ENCODE measurements around the gene ATP11B.
"Not testable (repeated sequence)": the region's sequence is repeated elsewhere in the genome, so short reads cannot be mapped to it uniquely, and the experiment has no call there.

Gene ATP11B

DNA sequence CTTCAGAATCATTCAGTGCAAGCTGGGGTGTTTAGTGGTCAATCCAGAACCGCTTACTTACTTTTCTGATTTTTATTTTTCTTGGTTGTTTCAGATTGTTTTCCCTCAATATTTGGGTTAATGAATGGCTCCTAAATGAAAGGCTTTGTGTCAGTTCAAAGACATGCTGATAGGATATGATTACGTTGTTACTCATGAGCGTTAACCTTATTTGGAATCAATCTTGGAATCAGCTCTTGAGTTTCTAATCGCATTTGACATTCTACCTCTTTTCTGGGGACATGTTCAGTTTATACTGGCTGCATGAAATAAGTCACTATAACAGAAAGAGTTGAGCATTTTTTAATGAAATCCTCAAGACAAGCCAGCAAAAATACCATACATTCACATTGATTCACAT is 50.2 kb downstream of the ATP11B start:
- Mint-ChIP-seq H3K4me3 (no peak overlapping the region), H3K9me3 (no peaks in the 10 kb centered on the region), H3K36me3 (ENCODE audit: low read depth) (peaks cover 70% of the 10 kb centered on the region), H3K27me3 (no peaks in the 10 kb centered on the region), H3K27ac (no peak overlapping the region), H3K4me1 (ENCODE audit: low read depth) (no peaks in the 10 kb centered on the region)

DNA sequence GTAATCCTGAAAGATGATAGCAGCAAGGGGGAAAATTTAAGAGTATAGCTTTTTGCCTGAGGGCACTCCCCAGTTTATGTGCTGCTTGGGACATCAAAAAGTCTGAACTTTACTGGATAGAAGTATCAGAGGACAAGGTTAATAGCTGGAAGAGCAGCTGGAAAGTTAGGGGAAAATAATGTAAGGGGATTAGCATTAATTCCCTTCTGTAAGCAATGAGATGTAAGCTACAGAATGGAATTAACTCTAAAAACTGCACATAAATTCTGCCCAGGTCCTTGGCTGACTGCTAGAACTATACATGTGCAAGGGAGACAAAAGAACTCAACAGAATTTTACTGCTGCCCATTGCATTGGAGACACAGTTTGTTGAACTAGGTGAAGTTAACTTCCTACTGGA is 55.6 kb downstream of the ATP11B start:
- H3K27me3 Mint-ChIP-seq = no peaks in the 10 kb centered on the region
- no peak overlapping the region for H3K4me3 Mint-ChIP-seq
- H3K9me3 Mint-ChIP-seq = no peaks in the 10 kb centered on the region
- H3K4me1 Mint-ChIP-seq (ENCODE audit: low read depth) = no peaks in the 10 kb centered on the region
- peak overlapping the region; percentile 36 for H3K27ac Mint-ChIP-seq
- peaks cover 68% of the 10 kb centered on the region for H3K36me3 Mint-ChIP-seq (ENCODE audit: low read depth)

DNA sequence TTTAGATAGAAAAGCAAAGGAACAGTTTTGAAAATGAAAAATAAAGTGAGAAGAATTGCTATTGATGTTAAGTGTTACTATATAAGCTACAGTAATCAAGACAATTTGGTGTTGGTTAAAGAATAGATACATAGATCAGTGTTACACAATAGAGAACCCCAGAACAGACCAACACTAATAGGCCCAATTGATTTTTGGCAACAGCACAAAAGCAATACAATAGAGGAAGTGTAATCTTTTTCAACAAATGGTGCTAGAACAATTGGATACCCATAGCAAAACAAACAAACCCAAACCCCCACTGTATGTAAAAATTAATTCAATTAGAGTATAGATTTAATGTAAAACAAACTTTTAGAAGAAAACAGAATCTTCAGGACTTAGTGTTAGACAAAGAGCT is 61.8 kb downstream of the ATP11B start:
- H3K27ac Mint-ChIP-seq = no peak overlapping the region
- H3K36me3 Mint-ChIP-seq (ENCODE audit: low read depth) = peaks cover 42% of the 10 kb centered on the region
- H3K4me1 Mint-ChIP-seq (ENCODE audit: low read depth) = no peaks in the 10 kb centered on the region
- H3K4me3 Mint-ChIP-seq = no peak overlapping the region
- H3K9me3 Mint-ChIP-seq = no peaks in the 10 kb centered on the region
- no peaks in the 10 kb centered on the region for H3K27me3 Mint-ChIP-seq

DNA sequence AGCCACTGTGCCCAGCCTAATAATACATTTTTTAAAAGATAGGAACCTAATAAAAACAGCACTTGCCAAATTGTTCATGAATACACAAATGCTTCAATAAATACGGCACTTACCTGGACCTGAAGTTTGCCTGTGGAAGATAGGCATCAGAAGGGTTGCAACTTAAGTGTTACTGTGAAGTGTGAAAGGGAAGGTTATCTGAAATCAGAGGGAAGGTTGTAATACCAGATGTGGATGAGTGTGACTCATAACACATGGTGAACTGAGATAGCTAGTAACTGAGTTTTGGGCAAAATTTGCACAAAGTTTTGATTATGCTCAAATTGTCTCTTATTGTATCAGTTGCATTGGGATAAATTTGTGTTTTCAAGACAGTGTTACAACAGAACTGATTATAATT is 68.0 kb downstream of the ATP11B start:
- Mint-ChIP-seq H3K4me3 (no peak overlapping the region), H3K27ac (no peak overlapping the region), H3K27me3 (no peaks in the 10 kb centered on the region), H3K36me3 (ENCODE audit: low read depth) (peaks cover 51% of the 10 kb centered on the region), H3K4me1 (ENCODE audit: low read depth) (peaks cover 19% of the 10 kb centered on the region), H3K9me3 (no peaks in the 10 kb centered on the region)

DNA sequence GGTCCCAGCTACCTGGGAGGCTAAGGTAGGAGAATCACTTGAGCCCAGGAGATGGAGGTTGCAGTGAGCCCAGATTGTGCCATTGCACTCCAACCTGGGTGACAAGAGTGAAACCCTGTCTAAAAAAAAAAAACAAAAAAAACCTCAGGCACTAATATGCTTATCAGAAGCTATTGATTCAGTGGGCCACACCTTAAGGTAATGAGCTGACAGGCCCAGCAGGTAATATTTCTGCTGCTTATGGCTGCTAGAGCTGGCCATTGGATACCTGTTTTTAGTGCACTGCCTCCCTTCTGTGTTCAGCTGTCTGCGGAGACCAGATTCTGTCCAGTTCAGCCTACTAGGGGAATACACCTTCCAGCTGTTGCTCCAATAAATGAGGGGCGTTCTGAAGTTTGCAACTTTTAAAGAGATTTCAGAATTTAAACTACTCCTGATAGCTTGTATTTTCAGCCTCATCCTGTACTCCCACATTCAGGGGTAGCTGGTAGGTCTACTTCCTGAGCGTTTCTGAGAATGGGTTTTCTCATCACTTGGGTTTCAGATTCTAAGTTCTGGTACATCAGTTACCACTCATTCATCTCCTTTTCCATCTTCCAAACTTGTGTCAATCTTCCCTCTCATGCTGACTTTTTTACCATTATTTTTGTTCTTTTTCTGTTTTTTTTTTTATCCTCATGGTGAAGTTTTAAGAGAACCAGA is 69.0 kb downstream of the ATP11B start:
- Mint-ChIP-seq H3K4me3 (no peak overlapping the region), H3K9me3 (no peaks in the 10 kb centered on the region), H3K27ac (peak overlapping the region; percentile 81), H3K27me3 (no peaks in the 10 kb centered on the region), H3K4me1 (ENCODE audit: low read depth) (peaks cover 19% of the 10 kb centered on the region), H3K36me3 (ENCODE audit: low read depth) (peaks cover 48% of the 10 kb centered on the region)

DNA sequence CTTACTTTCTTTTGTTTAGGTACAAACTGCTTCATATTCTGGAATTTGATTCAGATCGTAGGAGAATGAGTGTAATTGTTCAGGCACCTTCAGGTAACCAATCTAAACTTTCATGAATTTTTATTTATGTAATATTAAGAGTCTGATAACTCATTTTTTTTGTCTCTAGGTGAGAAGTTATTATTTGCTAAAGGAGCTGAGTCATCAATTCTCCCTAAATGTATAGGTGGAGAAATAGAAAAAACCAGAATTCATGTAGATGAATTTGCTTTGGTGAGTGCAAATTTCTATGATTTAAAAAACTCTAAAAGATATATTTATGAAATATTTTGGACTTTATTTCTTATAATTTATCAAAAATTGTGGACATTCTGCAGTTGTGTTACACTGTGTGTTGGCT is 75.8 kb downstream of the ATP11B start:
- Mint-ChIP-seq H3K4me3 (no peak overlapping the region), H3K36me3 (ENCODE audit: low read depth) (peaks cover 50% of the 10 kb centered on the region), H3K27me3 (no peaks in the 10 kb centered on the region), H3K4me1 (ENCODE audit: low read depth) (no peaks in the 10 kb centered on the region), H3K9me3 (no peaks in the 10 kb centered on the region), H3K27ac (no peak overlapping the region)

DNA sequence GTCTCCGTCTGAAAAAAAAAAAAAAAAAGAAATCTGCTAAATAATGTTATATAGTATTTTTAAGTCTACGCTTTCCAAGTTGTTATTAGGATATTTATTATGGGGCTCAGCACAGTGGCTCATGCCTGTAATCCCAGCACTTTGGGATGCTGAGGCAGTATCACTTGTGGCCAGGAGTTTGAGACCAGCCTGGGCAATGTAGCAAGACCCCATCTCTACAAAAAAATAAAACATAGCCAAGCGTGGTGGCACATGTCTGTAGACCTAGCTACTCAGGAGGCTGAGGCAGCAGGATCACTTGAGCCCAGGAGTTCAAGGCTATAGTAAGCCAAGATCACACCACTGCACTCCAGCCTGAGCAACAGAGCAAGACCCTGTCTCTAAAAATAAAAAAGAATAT is 77.6 kb downstream of the ATP11B start:
- not testable (repeated sequence) for H3K4me1 Mint-ChIP-seq (ENCODE audit: low read depth); H3K4me3 Mint-ChIP-seq; H3K27ac Mint-ChIP-seq; H3K27me3 Mint-ChIP-seq; H3K9me3 Mint-ChIP-seq
- H3K36me3 Mint-ChIP-seq (ENCODE audit: low read depth) = peaks cover 50% of the 10 kb centered on the region

DNA sequence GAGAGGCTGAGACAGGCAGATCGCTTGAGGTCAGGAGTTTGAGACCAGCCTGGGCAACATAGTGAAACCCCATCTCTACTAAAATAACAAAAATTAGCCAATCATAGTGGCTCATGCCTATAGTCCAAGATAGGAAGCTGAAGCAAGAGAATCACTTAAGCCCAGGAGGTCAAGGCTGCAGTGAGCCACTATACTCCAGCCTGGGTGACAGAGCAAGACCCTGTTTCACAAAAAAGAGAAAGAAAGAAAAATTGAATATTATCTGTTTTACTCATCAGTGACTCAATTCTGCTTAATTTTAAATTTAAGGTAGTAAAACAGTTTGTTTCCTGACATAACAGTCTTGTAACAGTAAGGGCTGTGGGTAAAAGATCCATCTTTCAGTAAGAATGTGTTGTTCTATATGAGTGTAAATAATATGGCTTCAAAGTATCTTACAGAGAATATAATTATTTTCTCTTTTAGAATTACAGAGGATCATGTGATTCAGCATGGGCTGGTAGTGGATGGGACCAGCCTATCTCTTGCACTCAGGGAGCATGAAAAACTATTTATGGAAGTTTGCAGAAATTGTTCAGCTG is 85.8 kb downstream of the ATP11B start:
- peaks cover 39% of the 10 kb centered on the region for H3K36me3 Mint-ChIP-seq (ENCODE audit: low read depth)
- H3K27ac Mint-ChIP-seq = no peak overlapping the region
- H3K4me3 Mint-ChIP-seq = no peak overlapping the region
- H3K4me1 Mint-ChIP-seq (ENCODE audit: low read depth) = no peaks in the 10 kb centered on the region
- H3K9me3 Mint-ChIP-seq = no peaks in the 10 kb centered on the region
- H3K27me3 Mint-ChIP-seq = no peaks in the 10 kb centered on the region

DNA sequence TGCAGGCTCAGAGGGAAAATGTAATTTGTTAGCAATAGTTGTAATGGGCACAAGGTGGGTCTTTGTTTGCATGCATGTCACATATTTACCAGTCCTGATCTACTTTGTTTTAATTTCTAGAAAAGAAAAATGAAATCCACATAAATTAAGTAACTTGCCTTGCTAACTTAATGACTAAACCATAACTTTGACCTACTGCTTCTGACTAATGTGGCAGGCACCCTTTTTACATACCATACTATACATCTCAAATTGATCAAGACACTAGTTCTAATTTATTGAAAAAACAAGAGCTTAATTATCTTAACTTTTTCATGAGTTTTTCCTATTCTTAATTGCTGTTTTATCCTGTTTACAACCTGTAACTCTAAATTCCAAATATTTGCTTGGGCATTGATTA is 93.2 kb downstream of the ATP11B start:
- H3K4me1 Mint-ChIP-seq (ENCODE audit: low read depth) = no peaks in the 10 kb centered on the region
- no peak overlapping the region for H3K27ac Mint-ChIP-seq
- no peaks in the 10 kb centered on the region for H3K27me3 Mint-ChIP-seq
- no peak overlapping the region for H3K4me3 Mint-ChIP-seq
- no peaks in the 10 kb centered on the region for H3K9me3 Mint-ChIP-seq
- peaks cover 54% of the 10 kb centered on the region for H3K36me3 Mint-ChIP-seq (ENCODE audit: low read depth)

DNA sequence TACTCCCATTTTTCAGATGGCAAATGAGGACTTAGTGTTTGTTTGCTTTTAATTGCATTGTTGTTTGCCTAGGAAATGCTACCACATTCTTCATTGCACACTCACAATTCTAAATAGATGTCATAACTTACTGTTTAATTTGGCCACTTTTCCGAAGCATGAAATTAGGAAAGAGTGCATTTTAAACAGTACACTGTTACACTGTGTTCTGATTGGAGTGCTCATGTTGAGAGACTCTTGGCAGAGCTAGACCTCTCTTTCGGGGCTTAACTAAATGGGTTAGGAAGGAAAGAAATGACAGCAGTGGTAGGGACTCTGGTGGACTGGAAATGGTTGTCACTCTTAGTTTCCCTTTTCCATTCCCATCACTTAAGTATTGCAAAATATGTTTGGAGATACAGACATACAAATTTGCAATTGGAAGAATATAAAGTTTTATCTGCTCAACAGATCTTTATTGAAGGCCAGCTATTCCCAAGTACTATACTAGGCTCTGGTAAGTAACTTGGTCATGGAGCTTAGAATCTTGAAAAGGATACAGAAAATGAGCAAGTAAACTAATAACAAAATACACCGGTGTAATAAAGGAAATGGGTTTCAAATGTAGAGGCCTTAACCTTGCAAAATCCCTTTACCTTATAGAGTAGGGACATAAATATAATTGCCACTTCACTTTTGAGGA is 96.8 kb downstream of the ATP11B start:
- H3K27me3 Mint-ChIP-seq = no peaks in the 10 kb centered on the region
- H3K27ac Mint-ChIP-seq = no peak overlapping the region
- H3K4me1 Mint-ChIP-seq (ENCODE audit: low read depth) = no peaks in the 10 kb centered on the region
- H3K9me3 Mint-ChIP-seq = no peaks in the 10 kb centered on the region
- H3K36me3 Mint-ChIP-seq (ENCODE audit: low read depth) = peaks cover 61% of the 10 kb centered on the region
- H3K4me3 Mint-ChIP-seq = no peak overlapping the region

DNA sequence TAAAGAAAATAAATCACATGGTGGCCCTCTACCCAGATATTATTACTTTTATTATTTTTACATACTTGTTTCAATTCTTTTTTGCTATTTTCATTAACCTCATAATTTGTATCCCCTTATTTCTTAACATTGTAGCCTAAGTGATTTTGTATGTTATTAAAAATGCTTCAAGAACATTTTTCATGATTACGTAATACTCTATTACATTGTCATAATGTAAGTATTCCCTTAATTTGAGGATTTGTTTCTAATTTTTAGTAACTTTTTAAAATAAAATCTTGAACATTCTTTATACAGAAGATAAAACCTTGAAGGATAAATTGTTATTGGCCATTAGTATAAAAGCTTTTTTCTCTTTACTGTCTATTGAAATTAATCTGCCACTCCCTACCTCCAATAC is 98.1 kb downstream of the ATP11B start:
- no peaks in the 10 kb centered on the region for H3K9me3 Mint-ChIP-seq
- no peak overlapping the region for H3K4me3 Mint-ChIP-seq
- H3K4me1 Mint-ChIP-seq (ENCODE audit: low read depth) = no peaks in the 10 kb centered on the region
- H3K36me3 Mint-ChIP-seq (ENCODE audit: low read depth) = peaks cover 50% of the 10 kb centered on the region
- no peaks in the 10 kb centered on the region for H3K27me3 Mint-ChIP-seq
- no peak overlapping the region for H3K27ac Mint-ChIP-seq

DNA sequence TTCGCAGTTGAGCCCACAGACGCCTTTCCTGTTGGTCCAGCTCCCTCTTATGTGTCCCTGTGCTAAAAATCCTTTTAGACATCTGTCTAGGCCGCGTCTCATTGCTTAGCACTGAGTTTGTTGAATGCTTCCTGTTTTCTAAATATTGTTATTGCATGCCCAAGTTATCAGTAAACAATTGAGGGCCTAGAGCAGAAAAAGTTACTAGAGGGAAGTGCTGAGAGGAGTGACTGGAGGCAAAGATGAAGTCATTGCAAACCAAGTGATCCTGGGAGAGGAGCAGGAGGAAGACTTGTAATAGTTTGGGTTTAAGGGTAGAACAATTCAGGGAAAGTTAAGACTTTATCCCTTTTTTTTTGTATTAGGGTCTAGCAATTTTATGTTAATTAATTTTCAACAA is 98.9 kb downstream of the ATP11B start:
- Mint-ChIP-seq H3K9me3 (no peaks in the 10 kb centered on the region), H3K27ac (no peak overlapping the region), H3K4me3 (no peak overlapping the region), H3K36me3 (ENCODE audit: low read depth) (peaks cover 50% of the 10 kb centered on the region), H3K4me1 (ENCODE audit: low read depth) (no peaks in the 10 kb centered on the region), H3K27me3 (no peaks in the 10 kb centered on the region)

DNA sequence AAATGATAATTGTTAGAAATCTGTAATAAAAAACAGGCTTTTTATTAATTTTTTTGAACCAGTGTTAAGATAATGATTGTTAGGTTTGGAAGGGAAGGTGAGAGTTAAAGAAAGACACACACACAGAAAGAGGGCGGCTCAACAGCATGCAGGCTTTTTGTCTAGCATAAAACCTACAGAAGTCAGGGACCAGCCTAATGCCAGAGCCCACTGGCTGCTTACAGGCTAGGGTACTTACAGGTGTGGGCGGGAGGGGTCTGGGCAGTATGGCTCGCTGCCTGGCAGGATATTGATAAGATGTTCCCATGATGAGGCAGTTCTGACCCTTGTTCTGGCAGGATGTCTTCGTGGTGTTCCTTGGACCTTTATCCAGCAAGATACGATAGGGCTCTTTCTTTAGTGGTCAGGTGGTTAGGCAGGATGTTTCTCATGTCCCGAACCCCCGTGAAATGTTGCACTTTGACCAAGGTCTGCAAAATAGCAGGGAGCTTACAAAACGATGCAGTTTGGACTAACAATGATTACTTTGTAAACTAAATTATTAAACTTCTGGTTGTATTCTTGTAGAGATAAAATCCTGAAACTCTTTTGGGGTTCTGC is 102.3 kb downstream of the ATP11B start:
- peaks cover 51% of the 10 kb centered on the region for H3K36me3 Mint-ChIP-seq (ENCODE audit: low read depth)

DNA sequence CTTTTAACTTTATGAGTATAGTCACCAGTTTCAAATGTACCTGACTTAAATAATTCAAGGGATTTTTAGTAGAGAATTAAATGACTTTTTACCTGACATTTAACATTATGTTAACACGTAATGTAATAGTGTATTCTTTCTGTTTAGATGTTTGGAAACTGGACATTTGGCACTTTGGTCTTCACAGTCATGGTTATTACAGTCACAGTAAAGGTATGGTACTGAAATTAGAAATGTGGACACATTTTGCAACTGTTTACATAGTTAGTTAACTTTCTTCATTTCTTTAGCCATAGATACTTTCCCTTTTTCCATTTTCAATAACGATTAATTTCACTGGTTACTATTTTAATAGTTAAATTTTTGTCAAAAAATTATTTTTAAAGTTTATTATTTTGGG is 103.2 kb downstream of the ATP11B start:
- no peaks in the 10 kb centered on the region for H3K4me1 Mint-ChIP-seq (ENCODE audit: low read depth)
- no peaks in the 10 kb centered on the region for H3K27me3 Mint-ChIP-seq
- H3K9me3 Mint-ChIP-seq = no peaks in the 10 kb centered on the region
- no peak overlapping the region for H3K27ac Mint-ChIP-seq
- H3K4me3 Mint-ChIP-seq = no peak overlapping the region
- peaks cover 44% of the 10 kb centered on the region for H3K36me3 Mint-ChIP-seq (ENCODE audit: low read depth)

More for the DNA sequence above, 102.3 kb downstream of the ATP11B start:
- H3K27me3 Mint-ChIP-seq = no peaks in the 10 kb centered on the region
- H3K4me3 Mint-ChIP-seq = no peak overlapping the region
- no peaks in the 10 kb centered on the region for H3K4me1 Mint-ChIP-seq (ENCODE audit: low read depth)
- peak overlapping the region; percentile 68 for H3K27ac Mint-ChIP-seq
- H3K9me3 Mint-ChIP-seq = no peaks in the 10 kb centered on the region

DNA sequence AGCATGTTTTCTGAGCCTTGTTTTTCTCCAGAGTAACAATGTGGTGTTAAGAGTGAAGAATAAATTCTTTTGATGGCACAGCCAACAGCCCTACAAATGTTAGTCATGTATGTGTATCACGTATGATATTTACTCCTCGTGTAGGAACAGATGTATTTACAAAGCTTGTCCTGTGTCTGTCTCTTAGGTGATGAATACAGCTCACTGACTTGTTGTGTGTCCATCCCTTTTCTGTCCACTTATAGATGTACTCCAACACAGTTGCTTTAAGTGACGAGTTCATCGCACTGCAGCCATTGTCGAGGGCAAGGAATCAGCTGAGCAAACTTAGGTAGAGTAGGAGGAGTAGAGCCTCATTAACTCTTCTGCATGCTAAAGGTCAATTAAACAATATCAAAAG is 108.9 kb downstream of the ATP11B start:
- Mint-ChIP-seq H3K4me1 (ENCODE audit: low read depth) (no peaks in the 10 kb centered on the region), H3K4me3 (no peak overlapping the region), H3K27me3 (no peaks in the 10 kb centered on the region), H3K36me3 (ENCODE audit: low read depth) (peaks cover 38% of the 10 kb centered on the region), H3K27ac (no peak overlapping the region), H3K9me3 (no peaks in the 10 kb centered on the region)

Data from stimulated activated naive CD8-positive, alpha-beta T cell treated with anti-CD3 and anti-CD28 coated beads, Interleukin-15, Interleukin-2, amounts not matched to agents 100 ng/mL and 50 ng/mL, for 24 hours (primary cell).